Measurements from ENCODE around the gene NUMB. TPM values are rescaled to one million over a fixed set of nuclear protein-coding genes. Genes with fewer than 3 reads are reported as not detected.

NUMB gene
- total RNA-seq, 1 experiment from 2014 or later = 42.0 TPM

GRCh38 chr14:73255005-73255400, 203.3 kb downstream of the NUMB start (continued):
- no peak for TF ChIP-seq E2F5 (CRISPR knock-in tag; IDR thresholded peaks at IDR 0.05)
- TF ChIP-seq JAZF1 (CRISPR knock-in tag; IDR thresholded peaks at IDR 0.05) = no peak
- no peak for TF ChIP-seq TP53 (CRISPR knock-in tag; IDR thresholded peaks at IDR 0.05)
- no peak for TF ChIP-seq PREB (CRISPR knock-in tag; IDR thresholded peaks at IDR 0.05; ENCODE audit: borderline replicate concordance)
- TF ChIP-seq PRRX2 (CRISPR knock-in tag; IDR thresholded peaks at IDR 0.05) = no peak
- no peak for TF ChIP-seq E2F1 (CRISPR knock-in tag; IDR thresholded peaks at IDR 0.05)
- no peak for TF ChIP-seq NFE2L1 (CRISPR knock-in tag; IDR thresholded peaks at IDR 0.05)

- ATAC-seq = no peak
- H3K4me3 Mint-ChIP-seq = no peak overlapping the region
- no peaks in the 10 kb centered on the region for H3K36me3 Mint-ChIP-seq
- CTCF ChIA-PET = interaction anchor here (1.4 kb wide), 1 partner anchor 22 kb away, joined by 3 read pairs; no protein-coding TSS in a partner anchor
- H3K4me1 Mint-ChIP-seq = no peaks in the 10 kb centered on the region
- POLR2A ChIA-PET = no interaction called here
- H3K27me3 Mint-ChIP-seq (ENCODE audit: low read depth) = no peaks in the 10 kb centered on the region
- no peaks in the 10 kb centered on the region for H3K9me3 Mint-ChIP-seq
- no peak for DNase-seq (ENCODE audit: low spot score)
- H3K27ac Mint-ChIP-seq = no peak overlapping the region
- TF ChIP-seq OVOL2 (CRISPR knock-in tag; IDR thresholded peaks at IDR 0.05; ENCODE audit: borderline replicate concordance) (no peak), TP53 (CRISPR knock-in tag; IDR thresholded peaks at IDR 0.05) (no peak), ZMAT4 (CRISPR knock-in tag; IDR thresholded peaks at IDR 0.05) (no peak), USF2 (CRISPR knock-in tag; IDR thresholded peaks at IDR 0.05) (no peak), MXD4 (CRISPR knock-in tag; IDR thresholded peaks at IDR 0.05; ENCODE audit: borderline replicate concordance) (no peak), SP1 (CRISPR knock-in tag; conservative IDR thresholded peaks at IDR 0.05) (no peak), ZNF423 (CRISPR knock-in tag; IDR thresholded peaks at IDR 0.05) (no peak), PREB (CRISPR knock-in tag; IDR thresholded peaks at IDR 0.05; ENCODE audit: borderline replicate concordance) (no peak), PRDM15 (CRISPR knock-in tag; IDR thresholded peaks at IDR 0.05) (no peak), ESRRA (CRISPR knock-in tag; IDR thresholded peaks at IDR 0.05; ENCODE audit: borderline replicate concordance) (no peak), ZNF396 (CRISPR knock-in tag; IDR thresholded peaks at IDR 0.05; ENCODE audit: borderline replicate concordance) (no peak), ZNF512 (CRISPR knock-in tag; IDR thresholded peaks at IDR 0.05; ENCODE audit: borderline replicate concordance) (no peak), GABPB1 (CRISPR knock-in tag; IDR thresholded peaks at IDR 0.05) (no peak), FOXP4 (CRISPR knock-in tag; IDR thresholded peaks at IDR 0.05) (no peak), CTCF (IDR thresholded peaks at IDR 0.05) (no peak)
Measured at GRCh38 chr14:73254247-73255004, 203.9 kb downstream of the NUMB start.

All from WTC11 (cell line).